IMR-90 (cell line): Measurements from ENCODE around the gene KANSL1L. TPM values are rescaled to one million over a fixed set of nuclear protein-coding genes. Genes with fewer than 3 reads are reported as not detected.

ENCODE experiments used
- ATAC-seq: fragments of 200-7000 bp; cut with Tn5 transposase; 2 replicates; pipeline ENCODE4 v1.9.1; 2020; ENCODE audit warnings: low read depth, mild to moderate bottlenecking, moderate library complexity
- BruUV-seq: library from RNA; stranded (reverse); fragments of 400-500 nt; replicated peaks from 2 replicates; lab custom pipeline; 2021; lab: Mats Ljungman, UMichigan
- CTCF ChIA-PET: fragments of 300-600 bp; formaldehyde crosslinking; extraction: SDS; loops from one replicate; lab custom pipeline; 2021; ENCODE audit warnings: antibody characterized with exemption; lab: Yijun Ruan, JAX
- POLR2A ChIA-PET: fragments of 300-600 bp; sonication (Branson Sonifier 250); formaldehyde crosslinking; loops from one replicate; lab custom pipeline; 2022; ENCODE audit warnings: antibody characterized with exemption; ENCODE audit not compliant: unreplicated experiment; lab: Charles Lee
- DNase-seq: peaks from one replicate; pipeline ENCODE4 v3.0.0; 2013
- H2AFZ ChIP-seq: replicated peaks from 2 replicates; pipeline ENCODE3; 2013; ENCODE audit warnings: low read length, mild to moderate bottlenecking; ENCODE audit not compliant: poor library complexity
- H2AK5ac ChIP-seq: 2 replicates; pipeline ENCODE4 v1.6.1; 2013; ENCODE audit warnings: low read depth, low read length, inconsistent platforms
- H2AK9ac ChIP-seq: replicated peaks from 2 replicates; pipeline ENCODE3; 2013; ENCODE audit warnings: mild to moderate bottlenecking, low read depth, low read length, moderate library complexity; ENCODE audit not compliant: poor library complexity
- H2BK120ac ChIP-seq: 2 replicates; pipeline ENCODE4 v1.6.1; 2013; ENCODE audit warnings: low read depth, low read length, inconsistent platforms
- H2BK15ac ChIP-seq: 3 replicates; pipeline ENCODE4 v1.6.1; 2013; ENCODE audit warnings: low read depth, low read length, inconsistent platforms
- H2BK20ac ChIP-seq: 2 replicates; pipeline ENCODE4 v1.6.1; 2013; ENCODE audit warnings: low read depth, mild to moderate bottlenecking, inconsistent platforms, low read length, moderate library complexity
- H2BK5ac ChIP-seq: 2 replicates; pipeline ENCODE4 v1.6.1; 2013; ENCODE audit warnings: mild to moderate bottlenecking, low read depth, low read length, inconsistent platforms; ENCODE audit not compliant: poor library complexity, severe bottlenecking
- H3K14ac ChIP-seq: replicated peaks from 2 replicates; pipeline ENCODE4 v1.6.1; 2013; ENCODE audit warnings: low read depth, low read length, inconsistent platforms
- H3K18ac ChIP-seq: 2 replicates; pipeline ENCODE4 v1.6.1; 2013; ENCODE audit warnings: low read depth, low read length, control low read depth
- H3K23ac ChIP-seq: 2 replicates; pipeline ENCODE4 v1.6.1; 2013; ENCODE audit warnings: low read depth, low read length, inconsistent platforms
- H3K27ac ChIP-seq: 2 replicates; pipeline ENCODE4 v1.5.1; 2013; ENCODE audit warnings: mild to moderate bottlenecking, control low read depth, low read length; ENCODE audit not compliant: insufficient read depth
- H3K27me3 ChIP-seq: 2 replicates; pipeline ENCODE4 v1.6.1; 2013; ENCODE audit warnings: low read length; ENCODE audit not compliant: control insufficient read depth, insufficient read depth
- H3K36me3 ChIP-seq: 2 replicates; pipeline ENCODE4 v1.6.1; 2013; ENCODE audit warnings: low read length, mixed read lengths; ENCODE audit not compliant: control insufficient read depth, insufficient read depth
- H3K4ac ChIP-seq: 2 replicates; pipeline ENCODE4 v1.6.1; 2013; ENCODE audit warnings: low read depth, low read length, inconsistent platforms
- H3K4me1 ChIP-seq: 2 replicates; pipeline ENCODE4 v1.6.1; 2013; ENCODE audit warnings: low read length, mixed read lengths; ENCODE audit not compliant: control insufficient read depth, insufficient read depth
- H3K4me2 ChIP-seq: 2 replicates; pipeline ENCODE4 v1.6.1; 2013; ENCODE audit warnings: low read depth, mild to moderate bottlenecking, control low read depth, low read length, moderate library complexity
- H3K4me3 ChIP-seq: 2 replicates; pipeline ENCODE4 v1.5.1; 2013; ENCODE audit warnings: low read depth, mild to moderate bottlenecking, control low read depth, low read length, moderate library complexity; ENCODE audit not compliant: insufficient read depth
- H3K56ac ChIP-seq: 2 replicates; pipeline ENCODE4 v1.6.1; 2013; ENCODE audit warnings: low read length, inconsistent platforms; ENCODE audit not compliant: insufficient read depth; ENCODE audit errors: extremely low read depth
- H3K79me1 ChIP-seq, 2 experiments: 2 replicates each; pipeline ENCODE4 v1.6.1; 2013; ENCODE audit warnings: low read length in 2 of 2, inconsistent platforms in 1 of 2, low read depth in 1 of 2
- H3K9ac ChIP-seq: 2 replicates; pipeline ENCODE4 v1.6.1; 2013; ENCODE audit warnings: low read depth, low read length, control low read depth
- H3K9me1 ChIP-seq: 2 replicates; pipeline ENCODE4 v1.6.1; 2013; ENCODE audit warnings: low read length, inconsistent platforms; ENCODE audit not compliant: insufficient read depth
- H3K9me3 ChIP-seq: 2 replicates; pipeline ENCODE4 v1.6.1; 2013; ENCODE audit warnings: low read length; ENCODE audit not compliant: control insufficient read depth, insufficient read depth
- H4K20me1 ChIP-seq: 2 replicates; pipeline ENCODE4 v1.6.1; 2013; ENCODE audit warnings: low read length, inconsistent platforms; ENCODE audit not compliant: insufficient read depth
- H4K5ac ChIP-seq: 2 replicates; pipeline ENCODE4 v1.6.1; 2013; ENCODE audit warnings: mild to moderate bottlenecking, low read depth, low read length, control low read depth
- H4K8ac ChIP-seq, 2 experiments: 2 replicates each; pipeline ENCODE4 v1.6.1; 2013; ENCODE audit warnings: low read depth in 2 of 2, low read length in 2 of 2, control low read depth in 1 of 2, inconsistent platforms in 1 of 2
- H4K91ac ChIP-seq: 2 replicates; pipeline ENCODE4 v1.6.1; 2013; ENCODE audit warnings: low read depth, low read length, inconsistent platforms; ENCODE audit not compliant: insufficient read depth
- BHLHE40 ChIP-seq: fragments of 150-350 bp; IDR thresholded peaks from 2 replicates; pipeline ENCODE4 v1.6.1; 2016; ENCODE audit warnings: mild to moderate bottlenecking, low read depth, low read length
- CEBPB ChIP-seq: IDR thresholded peaks from 2 replicates; pipeline ENCODE4 v1.6.1; 2012; ENCODE audit warnings: low read depth, low read length, improper control_type of control experiment
- CHD1 ChIP-seq: IDR thresholded peaks from 2 replicates; pipeline ENCODE4 v1.6.1; 2012; ENCODE audit warnings: low read depth, low read length, improper control_type of control experiment
- CTCF ChIP-seq: conservative IDR thresholded peaks from 2 replicates; pipeline ENCODE4 v1.5.1; 2012; ENCODE audit warnings: mild to moderate bottlenecking, low read depth, low read length, improper control_type of control experiment
- ELK1 ChIP-seq: fragments of 150-350 bp; IDR thresholded peaks from 2 replicates; pipeline ENCODE4 v1.6.1; 2016; ENCODE audit warnings: low read depth, mild to moderate bottlenecking, low read length, moderate library complexity, borderline replicate concordance
- FOS ChIP-seq: fragments of 150-350 bp; IDR thresholded peaks from 2 replicates; pipeline ENCODE4 v1.6.1; 2016; ENCODE audit warnings: low read depth, low read length
- MAFK ChIP-seq: IDR thresholded peaks from 2 replicates; pipeline ENCODE4 v1.6.1; 2012; ENCODE audit warnings: low read depth, low read length, improper control_type of control experiment
- MXI1 ChIP-seq: IDR thresholded peaks from 2 replicates; pipeline ENCODE4 v1.6.1; 2012; ENCODE audit warnings: low read depth, mild to moderate bottlenecking, low read length, moderate library complexity, borderline replicate concordance
- NFE2L2 ChIP-seq: fragments of 150-350 bp; IDR thresholded peaks from 2 replicates; pipeline ENCODE4 v1.6.1; 2016; ENCODE audit warnings: low read depth, mild to moderate bottlenecking, low read length
- POLR2A ChIP-seq: IDR thresholded peaks from 2 replicates; pipeline ENCODE4 v1.6.1; 2012; ENCODE audit warnings: mild to moderate bottlenecking, low read depth, low read length
- RAD21 ChIP-seq: IDR thresholded peaks from 2 replicates; pipeline ENCODE4 v1.6.1; 2012; ENCODE audit warnings: low read length, improper control_type of control experiment
- RCOR1 ChIP-seq: IDR thresholded peaks from 2 replicates; pipeline ENCODE4 v1.6.1; 2012; ENCODE audit warnings: mild to moderate bottlenecking, low read length, improper control_type of control experiment; ENCODE audit not compliant: insufficient replicate concordance
- RFX5 ChIP-seq: IDR thresholded peaks from 2 replicates; pipeline ENCODE4 v1.8.0; 2012; ENCODE audit warnings: low read depth, mild to moderate bottlenecking, low read length, moderate library complexity
- SMC3 ChIP-seq: fragments of 150-350 bp; IDR thresholded peaks from 2 replicates; pipeline ENCODE4 v1.6.1; 2016; ENCODE audit warnings: low read depth, mild to moderate bottlenecking, antibody characterized with exemption, low read length, moderate library complexity
- WGBS, 2 experiments: methylation state at CpG; one replicate each; pipeline versions ENCODE4 v1.1.5 to v1.1.7; 2013; ENCODE audit warnings: missing lambda C conversion rate in 2 of 2; ENCODE audit not compliant: insufficient read length in 1 of 2; ENCODE audit errors: extremely low coverage in 2 of 2; 5-methylcytosine and 5-hydroxymethylcytosine counted together
- dilution Hi-C: fragments of 300-500 bp; cut with HindIII; formaldehyde crosslinking; loops from one replicate; pipeline ENCODE4 v1.14.3; 2018; ENCODE audit warnings: low sequenced_read_pairs; ENCODE audit not compliant: unreplicated experiment
- in situ Hi-C: fragments of 300-500 bp; cut with MboI; formaldehyde crosslinking; loops from 3 replicates; pipeline ENCODE4 v1.14.3; 2019; ENCODE audit warnings: low sequenced_read_pairs, inconsistent platforms, mixed read lengths
- intact Hi-C: fragments of 100-400 bp; cut with micrococcal nuclease; formaldehyde crosslinking; loops from 2 replicates; pipeline ENCODE4 v1.10.0; 2022
- polyA plus RNA-seq, 3 experiments: library from polyadenylated mRNA; depleted of rRNA; stranded (reverse); fragments of >200 nt; gene quantifications; 2 replicates each; pipeline ENCODE4 v1.2.3, GENCODE V29; 2012; ENCODE audit warnings: low replicate concordance in 1 of 3
- total RNA-seq: library from RNA; depleted of rRNA; stranded (reverse); fragments of >200 nt; gene quantifications from 2 replicates; pipeline ENCODE4 v1.2.3, GENCODE V29; 2012

Gene KANSL1L
- total and polyA plus RNA-seq, 2 of the 4 experiments (the other 2 are of a cell fraction): 3.1 to 7.2 TPM

- Histone ChIP-seq H3K27ac (no peak overlapping the region), H2AFZ (no peak overlapping the region), H3K9ac (no peak overlapping the region), H4K5ac (no peak overlapping the region), H2BK15ac (no peak overlapping the region), H3K4me3 (no peak overlapping the region), H3K9me3 (no peaks in the 10 kb centered on the region), H2BK20ac (no peak overlapping the region), H3K4ac (no peak overlapping the region), H4K8ac (no peak overlapping the region), H3K23ac (no peak overlapping the region), H4K91ac (no peak overlapping the region), H4K20me1 (no peaks in the 10 kb centered on the region), H3K56ac (no peak overlapping the region), H3K36me3 (no peaks in the 10 kb centered on the region), H3K4me2 (no peak overlapping the region), H3K79me1 (no peaks in the 10 kb centered on the region), H2AK9ac (no peak overlapping the region), H2BK5ac (no peak overlapping the region), H2BK120ac (no peak overlapping the region), H3K18ac (no peak overlapping the region), H3K9me1 (no peaks in the 10 kb centered on the region), H3K27me3 (no peaks in the 10 kb centered on the region), H2AK5ac (no peak overlapping the region), H3K14ac (no peak overlapping the region), H3K4me1 (no peaks in the 10 kb centered on the region)
- POLR2A ChIA-PET: no interaction called here
- intact Hi-C loops (no loop called here), in situ Hi-C loops (no loop called here), dilution Hi-C loops (no loop called here)
- TF ChIP-seq CTCF (no peak), MAFK (no peak), MXI1 (no peak), CHD1 (no peak), RAD21 (no peak), BHLHE40 (no peak), POLR2A (no peak), RFX5 (no peak), RCOR1 (no peak), ELK1 (no peak), NFE2L2 (no peak), CEBPB (no peak), FOS (no peak), SMC3 (no peak)
- ATAC-seq: peak; percentile 40; the same call in 1 of the 2 replicates
- CTCF ChIA-PET: no interaction called here
- WGBS, 2 experiments: no CpG with 5 or more reads among the region's 1 CpG
- DNase-seq: no peak
- no TSS peak for BruUV-seq
Observed at GRCh38 chr2:210050885-210051284, 120.3 kb downstream of the KANSL1L start.
